ENCODE results near the gene GUCA2A.

Gene GUCA2A

GRCh38 chr1:42179275-42179674 lies 14.7 kb upstream of the GUCA2A start:
- no peak for TF ChIP-seq CTCF (IDR thresholded peaks at IDR 0.05; ENCODE audit: unreplicated experiment in 3 of 3)
- peaks cover 18% of the 10 kb centered on the region for H3K36me3 Mint-ChIP-seq (ENCODE audit: low read depth)
- no peaks in the 10 kb centered on the region for H3K9me3 Mint-ChIP-seq
- H3K27ac Mint-ChIP-seq, result peak overlapping the region; percentile 22 to 87 (median 57)
- H3K27me3 Mint-ChIP-seq (ENCODE audit: low read depth), result no peaks in the 10 kb centered on the region
- H3K4me1 Mint-ChIP-seq, result peaks cover 40% of the 10 kb centered on the region
- no peak overlapping the region for H3K4me3 Mint-ChIP-seq

DNA sequence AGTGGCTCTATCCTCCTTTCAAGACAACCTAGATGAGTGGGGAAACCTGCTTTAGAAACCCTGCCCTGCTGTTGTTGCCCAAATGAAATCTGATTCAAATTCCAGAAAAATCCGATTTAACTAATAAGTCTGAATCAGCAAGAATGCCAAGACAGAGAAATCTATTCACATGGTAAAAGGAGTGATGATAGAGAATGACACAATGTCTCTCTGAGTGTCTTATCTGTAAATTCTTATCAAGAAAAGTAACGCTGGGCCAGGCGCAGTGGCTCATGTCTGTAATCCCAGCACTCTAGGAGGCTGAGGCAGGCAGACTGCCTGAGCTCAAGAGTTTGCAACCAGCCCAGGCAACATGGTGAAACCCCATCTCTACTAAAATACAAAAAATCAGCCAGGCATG lies 13.7 kb upstream of the GUCA2A start:
- peaks cover 14% of the 10 kb centered on the region for H3K36me3 Mint-ChIP-seq (ENCODE audit: low read depth)
- H3K4me3 Mint-ChIP-seq, result no peak overlapping the region
- peaks cover 50% of the 10 kb centered on the region for H3K4me1 Mint-ChIP-seq
- H3K9me3 Mint-ChIP-seq, result no peaks in the 10 kb centered on the region
- no peaks in the 10 kb centered on the region for H3K27me3 Mint-ChIP-seq (ENCODE audit: low read depth)
- TF ChIP-seq CTCF (IDR thresholded peaks at IDR 0.05; ENCODE audit: unreplicated experiment in 3 of 3), result no peak
- peak overlapping the region; percentile 45 to 75 (median 73) for H3K27ac Mint-ChIP-seq

- Mint-ChIP-seq H3K27ac (peak overlapping the region; percentile 45 to 75 (median 73)), H3K4me3 (peak overlapping the region in 1 of 3 experiments; percentile 21), H3K4me1 (peaks cover 50% of the 10 kb centered on the region), H3K27me3 (ENCODE audit: low read depth) (no peaks in the 10 kb centered on the region), H3K9me3 (no peaks in the 10 kb centered on the region), H3K36me3 (ENCODE audit: low read depth) (peaks cover 14% of the 10 kb centered on the region)
- TF ChIP-seq CTCF (IDR thresholded peaks at IDR 0.05; ENCODE audit: unreplicated experiment in 3 of 3), result no peak
Observed at GRCh38 chr1:42177541-42177981, 13.0 kb upstream of the GUCA2A start.

DNA sequence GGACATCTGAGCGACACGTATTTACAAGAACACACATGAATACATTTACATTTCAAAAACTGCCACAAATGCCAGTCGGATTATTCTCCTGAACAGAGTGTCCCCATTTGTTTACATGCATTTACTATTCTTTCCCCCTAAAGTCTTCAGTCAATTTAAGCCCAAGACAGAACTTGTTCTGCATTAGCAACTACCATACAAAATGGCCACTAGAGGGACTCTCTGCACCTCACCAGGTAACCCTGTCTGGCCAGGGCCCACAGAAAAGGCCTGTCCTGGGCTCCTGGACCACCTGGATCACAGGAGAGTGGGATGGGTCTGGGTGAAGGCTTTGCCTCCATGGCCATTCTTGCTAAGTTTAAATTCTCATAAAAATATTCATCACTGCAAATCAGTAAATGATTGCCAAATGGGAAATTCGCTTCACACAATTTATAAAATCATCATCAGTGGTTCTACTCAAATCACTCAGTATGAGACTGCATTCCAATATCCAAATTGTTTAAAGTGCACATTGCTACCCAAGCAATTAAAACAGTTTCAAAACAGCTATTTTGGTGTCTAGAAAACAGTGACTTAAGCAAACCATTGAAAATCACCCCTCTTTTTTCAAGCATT lies 12.5 kb upstream of the GUCA2A start:
- Mint-ChIP-seq H3K27me3 (ENCODE audit: low read depth) (no peaks in the 10 kb centered on the region), H3K36me3 (ENCODE audit: low read depth) (peaks cover 14% of the 10 kb centered on the region), H3K9me3 (no peaks in the 10 kb centered on the region), H3K4me3 (no peak overlapping the region), H3K27ac (peak overlapping the region in 1 of 3 experiments; percentile 75), H3K4me1 (peaks cover 55% of the 10 kb centered on the region)
- peak; percentile 62 to 79 (median 70) for TF ChIP-seq CTCF (IDR thresholded peaks at IDR 0.05; ENCODE audit: unreplicated experiment in 3 of 3)

DNA sequence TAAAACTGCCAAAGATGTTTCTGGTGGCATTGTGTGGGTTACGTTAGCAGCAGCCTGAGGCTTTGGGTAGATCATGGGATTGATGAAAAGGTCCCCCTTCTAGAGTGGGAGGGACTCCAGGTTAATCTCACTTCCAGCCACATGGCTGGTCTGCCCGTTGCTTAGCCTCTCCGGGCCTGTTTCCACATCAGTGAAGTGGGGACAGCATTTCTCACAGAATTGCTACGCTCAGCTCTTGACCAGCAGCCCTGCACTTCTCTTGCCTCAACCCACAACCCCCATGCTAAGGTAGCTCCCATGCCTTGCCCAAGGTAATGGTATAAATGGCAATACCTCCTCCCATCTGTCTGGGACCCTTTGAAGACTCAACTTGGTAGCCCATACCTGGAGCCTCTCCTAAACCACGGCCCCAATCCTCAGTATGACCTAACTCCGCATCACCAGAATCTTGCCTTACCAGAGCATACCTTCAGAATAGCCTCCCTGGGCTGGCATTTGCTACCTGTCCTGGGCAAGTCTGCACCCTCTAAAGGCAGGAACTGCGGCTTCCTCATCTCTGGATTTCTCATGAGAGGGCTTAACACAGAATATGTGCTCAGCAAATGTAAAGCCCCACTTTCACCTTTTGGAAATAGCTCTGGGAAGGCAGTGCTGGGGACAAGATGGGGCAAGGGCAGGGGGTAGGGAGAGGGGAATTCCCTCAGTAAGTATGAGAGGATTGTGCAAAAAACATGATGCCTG lies 10.9 kb upstream of the GUCA2A start:
- peaks cover 65% of the 10 kb centered on the region for H3K4me1 Mint-ChIP-seq
- no peaks in the 10 kb centered on the region for H3K27me3 Mint-ChIP-seq (ENCODE audit: low read depth)
- H3K4me3 Mint-ChIP-seq, result no peak overlapping the region
- TF ChIP-seq CTCF (IDR thresholded peaks at IDR 0.05; ENCODE audit: unreplicated experiment in 3 of 3), result no peak
- H3K27ac Mint-ChIP-seq, result no peak overlapping the region
- H3K36me3 Mint-ChIP-seq (ENCODE audit: low read depth), result peaks cover 9% of the 10 kb centered on the region
- no peaks in the 10 kb centered on the region for H3K9me3 Mint-ChIP-seq
